ENCODE measurements around the gene USP48.
A peak's percentile ranks its signal among the peaks of the same experiment; 100 is the strongest.

The USP48 gene

GRCh38 chr1:21657456-21658190, 125.3 kb downstream of the USP48 start:
- Histone ChIP-seq H3K27ac (ENCODE audit: low read length) (no peak overlapping the region), H3K79me2 (ENCODE audit: low read length) (no peaks in the 10 kb centered on the region), H3K9ac (ENCODE audit: low read length) (no peak overlapping the region), H3K4me3 (ENCODE audit: low read length) (no peak overlapping the region), H3K4me1 (ENCODE audit: low read length) (no peaks in the 10 kb centered on the region), H3K4me2 (ENCODE audit: low read length) (no peak overlapping the region), H3K9me3 (ENCODE audit: insufficient read depth, low read length) (no peaks in the 10 kb centered on the region), H4K20me1 (ENCODE audit: insufficient read depth, low read length) (peaks cover 3% of the 10 kb centered on the region; the same call in 1 of the 2 replicates), H3K36me3 (replicated peaks; ENCODE audit: low read depth, low read length) (no peaks in the 10 kb centered on the region), H2AFZ (ENCODE audit: low read depth, low read length) (no peak overlapping the region), H3K27me3 (ENCODE audit: low read depth, low read length) (no peaks in the 10 kb centered on the region)
- TF ChIP-seq CTCF (IDR thresholded peaks at IDR 0.05; ENCODE audit: low read depth, low read length), result peak; percentile 19
- TF ChIP-seq EZH2phosphoT487 (IDR thresholded peaks at IDR 0.05; ENCODE audit: low read depth), result no peak

GRCh38 chr1:21655748-21656147, 127.2 kb downstream of the USP48 start:
- no peaks in the 10 kb centered on the region for H3K79me2 ChIP-seq (ENCODE audit: low read length)
- H3K4me1 ChIP-seq (ENCODE audit: low read length), result peaks cover 10% of the 10 kb centered on the region; the same call in 1 of the 2 replicates
- no peak overlapping the region for H2AFZ ChIP-seq (ENCODE audit: low read depth, low read length)
- H3K36me3 ChIP-seq (replicated peaks; ENCODE audit: low read depth, low read length), result no peaks in the 10 kb centered on the region
- TF ChIP-seq EZH2phosphoT487 (IDR thresholded peaks at IDR 0.05; ENCODE audit: low read depth), result no peak
- TF ChIP-seq CTCF (IDR thresholded peaks at IDR 0.05; ENCODE audit: low read depth, low read length), result no peak
- no peak overlapping the region for H3K4me2 ChIP-seq (ENCODE audit: low read length)
- no peak overlapping the region for H3K27ac ChIP-seq (ENCODE audit: low read length)
- no peak overlapping the region for H3K4me3 ChIP-seq (ENCODE audit: low read length)
- H3K9ac ChIP-seq (ENCODE audit: low read length), result no peak overlapping the region
- peaks cover 3% of the 10 kb centered on the region; the same call in 1 of the 2 replicates for H4K20me1 ChIP-seq (ENCODE audit: insufficient read depth, low read length)
- no peaks in the 10 kb centered on the region for H3K27me3 ChIP-seq (ENCODE audit: low read depth, low read length)
- H3K9me3 ChIP-seq (ENCODE audit: insufficient read depth, low read length), result no peaks in the 10 kb centered on the region

DNA sequence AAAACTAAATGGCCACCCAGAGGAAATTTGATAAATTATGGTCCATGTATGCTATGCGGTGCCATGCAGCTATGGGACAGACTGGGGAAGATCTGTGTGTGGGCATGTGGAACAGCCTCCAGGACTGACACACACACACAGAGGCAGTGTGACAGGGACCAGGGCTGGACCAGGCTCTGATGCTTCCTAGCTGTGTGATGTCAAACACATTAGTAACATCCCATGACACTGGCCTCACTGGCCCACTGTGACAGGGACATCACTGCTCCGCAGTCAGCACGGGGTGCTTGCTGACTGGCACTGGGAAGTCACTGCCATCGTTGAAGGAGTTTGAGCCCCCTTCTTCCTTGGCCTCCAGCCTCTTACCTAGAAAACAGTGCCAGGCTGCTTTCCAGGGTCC, 127.7 kb downstream of the USP48 start:
- Histone ChIP-seq H3K27ac (ENCODE audit: low read length) (no peak overlapping the region), H3K4me2 (ENCODE audit: low read length) (no peak overlapping the region), H3K4me3 (ENCODE audit: low read length) (no peak overlapping the region), H4K20me1 (ENCODE audit: insufficient read depth, low read length) (peaks cover 3% of the 10 kb centered on the region; the same call in 1 of the 2 replicates), H3K4me1 (ENCODE audit: low read length) (peaks cover 10% of the 10 kb centered on the region; the same call in 1 of the 2 replicates), H3K27me3 (ENCODE audit: low read depth, low read length) (no peaks in the 10 kb centered on the region), H3K36me3 (replicated peaks; ENCODE audit: low read depth, low read length) (no peaks in the 10 kb centered on the region), H2AFZ (ENCODE audit: low read depth, low read length) (no peak overlapping the region), H3K9me3 (ENCODE audit: insufficient read depth, low read length) (no peaks in the 10 kb centered on the region), H3K79me2 (ENCODE audit: low read length) (no peaks in the 10 kb centered on the region), H3K9ac (ENCODE audit: low read length) (no peak overlapping the region)
- TF ChIP-seq CTCF (IDR thresholded peaks at IDR 0.05; ENCODE audit: low read depth, low read length) (no peak), EZH2phosphoT487 (IDR thresholded peaks at IDR 0.05; ENCODE audit: low read depth) (no peak)

GRCh38 chr1:21654209-21654608, 128.7 kb downstream of the USP48 start:
- Histone ChIP-seq H4K20me1 (ENCODE audit: insufficient read depth, low read length) (no peaks in the 10 kb centered on the region), H3K4me2 (ENCODE audit: low read length) (no peak overlapping the region), H2AFZ (ENCODE audit: low read depth, low read length) (no peak overlapping the region), H3K27ac (ENCODE audit: low read length) (no peak overlapping the region), H3K36me3 (replicated peaks; ENCODE audit: low read depth, low read length) (no peaks in the 10 kb centered on the region), H3K79me2 (ENCODE audit: low read length) (no peaks in the 10 kb centered on the region), H3K4me1 (ENCODE audit: low read length) (peaks cover 10% of the 10 kb centered on the region; the same call in 1 of the 2 replicates), H3K9ac (ENCODE audit: low read length) (no peak overlapping the region), H3K27me3 (ENCODE audit: low read depth, low read length) (no peaks in the 10 kb centered on the region), H3K9me3 (ENCODE audit: insufficient read depth, low read length) (no peaks in the 10 kb centered on the region), H3K4me3 (ENCODE audit: low read length) (no peak overlapping the region)
- TF ChIP-seq EZH2phosphoT487 (IDR thresholded peaks at IDR 0.05; ENCODE audit: low read depth) (no peak), CTCF (IDR thresholded peaks at IDR 0.05; ENCODE audit: low read depth, low read length) (no peak)
